Measurements from ENCODE around the gene OR10Z1.

The OR10Z1 gene, protein sequence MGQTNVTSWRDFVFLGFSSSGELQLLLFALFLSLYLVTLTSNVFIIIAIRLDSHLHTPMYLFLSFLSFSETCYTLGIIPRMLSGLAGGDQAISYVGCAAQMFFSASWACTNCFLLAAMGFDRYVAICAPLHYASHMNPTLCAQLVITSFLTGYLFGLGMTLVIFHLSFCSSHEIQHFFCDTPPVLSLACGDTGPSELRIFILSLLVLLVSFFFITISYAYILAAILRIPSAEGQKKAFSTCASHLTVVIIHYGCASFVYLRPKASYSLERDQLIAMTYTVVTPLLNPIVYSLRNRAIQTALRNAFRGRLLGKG

GRCh38 chr1:158604968-158605367 lies at the start of gene OR10Z1:
Gene OR10Z1, plus strand, starts transcription at chr1:158605268. Its CDS starts 1,171 bp downstream, at chr1:158606439.
- no peak within 1 kb of the TSS for H3K27ac ChIP-seq (ENCODE audit: low read length)
- H3K4me1 ChIP-seq (ENCODE audit: insufficient read depth, low read length) = no peaks in the 10 kb centered on the region
- H3K79me2 ChIP-seq (ENCODE audit: insufficient read depth, low read length) = no peaks in the 10 kb centered on the region
- no peaks in the 10 kb centered on the region for H3K36me3 ChIP-seq (ENCODE audit: insufficient read depth, low read length)
- no peaks in the 10 kb centered on the region for H4K20me1 ChIP-seq (ENCODE audit: insufficient read depth, low read length)
- no peak within 1 kb of the TSS for H3K4me2 ChIP-seq (ENCODE audit: insufficient read depth, low read length)
- no peak within 1 kb of the TSS for H2AFZ ChIP-seq (ENCODE audit: low read depth, low read length)
- no peak within 1 kb of the TSS for H3K4me3 ChIP-seq (ENCODE audit: low read depth in 1 of 2, low read length in 2 of 2)
- no peak for DNase-seq
- no peak within 1 kb of the TSS for H3K9ac ChIP-seq (ENCODE audit: low read depth, low read length)
- no peaks in the 10 kb centered on the region for H3K9me3 ChIP-seq (ENCODE audit: insufficient read depth, low read length, severe bottlenecking)
- TF ChIP-seq CTCF (IDR thresholded peaks at IDR 0.05; ENCODE audit: borderline replicate concordance, extremely low read depth, low read length, poor library complexity, severe bottlenecking) = no peak
- TF ChIP-seq EZH2 (IDR thresholded peaks at IDR 0.05; ENCODE audit: borderline replicate concordance, low read depth, low read length, severe bottlenecking) = no peak
- no peak for ATAC-seq (ENCODE audit: insufficient read depth, low read depth)
- peaks cover 9% of the 10 kb centered on the region for H3K27me3 ChIP-seq (ENCODE audit: insufficient read depth, low read length, poor library complexity)

DNA sequence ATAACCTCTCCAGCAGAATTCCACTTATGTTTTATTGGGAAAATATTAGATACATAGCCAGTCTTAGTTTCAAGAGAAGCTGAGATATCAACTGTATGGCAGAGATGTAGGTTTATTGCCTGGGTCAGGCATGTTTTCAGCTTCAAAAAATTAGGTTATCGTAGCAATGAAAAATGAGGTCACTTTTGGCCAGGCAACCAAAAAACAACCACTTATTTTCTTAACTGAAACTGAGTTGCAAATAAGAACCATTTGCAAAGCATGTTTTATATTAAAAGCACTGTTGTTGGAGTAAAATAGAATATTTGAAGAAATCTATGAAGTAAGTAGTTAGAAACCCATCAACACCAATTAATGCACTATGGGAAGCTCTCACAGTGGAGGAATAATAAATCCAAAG lies 45.4 kb upstream of the OR10Z1 start:
- Histone ChIP-seq H2AFZ (ENCODE audit: low read depth, low read length) (no peak overlapping the region), H3K36me3 (ENCODE audit: insufficient read depth, low read length) (no peaks in the 10 kb centered on the region), H3K4me3 (ENCODE audit: low read depth in 1 of 2, low read length in 2 of 2) (no peak overlapping the region), H4K20me1 (ENCODE audit: insufficient read depth, low read length) (no peaks in the 10 kb centered on the region), H3K4me1 (ENCODE audit: insufficient read depth, low read length) (peaks cover 4% of the 10 kb centered on the region), H3K27me3 (ENCODE audit: insufficient read depth, low read length, poor library complexity) (no peaks in the 10 kb centered on the region), H3K9ac (ENCODE audit: low read depth, low read length) (no peak overlapping the region), H3K9me3 (ENCODE audit: insufficient read depth, low read length, severe bottlenecking) (no peaks in the 10 kb centered on the region), H3K27ac (ENCODE audit: low read length) (no peak overlapping the region), H3K79me2 (ENCODE audit: insufficient read depth, low read length) (no peaks in the 10 kb centered on the region), H3K4me2 (ENCODE audit: insufficient read depth, low read length) (no peak overlapping the region)
- ATAC-seq (ENCODE audit: insufficient read depth, low read depth) (no peak), DNase-seq (no peak)
- TF ChIP-seq EZH2 (IDR thresholded peaks at IDR 0.05; ENCODE audit: borderline replicate concordance, low read depth, low read length, severe bottlenecking) = no peak
- no peak for TF ChIP-seq CTCF (IDR thresholded peaks at IDR 0.05; ENCODE audit: borderline replicate concordance, extremely low read depth, low read length, poor library complexity, severe bottlenecking)

- no peaks in the 10 kb centered on the region for H3K36me3 ChIP-seq (ENCODE audit: insufficient read depth, low read length)
- no peaks in the 10 kb centered on the region for H4K20me1 ChIP-seq (ENCODE audit: insufficient read depth, low read length)
- H3K4me2 ChIP-seq (ENCODE audit: insufficient read depth, low read length) = no peak overlapping the region
- ATAC-seq (ENCODE audit: insufficient read depth, low read depth) = no peak
- no peak overlapping the region for H3K4me3 ChIP-seq (ENCODE audit: low read depth in 1 of 2, low read length in 2 of 2)
- H3K79me2 ChIP-seq (ENCODE audit: insufficient read depth, low read length) = no peaks in the 10 kb centered on the region
- H3K4me1 ChIP-seq (ENCODE audit: insufficient read depth, low read length) = peaks cover 6% of the 10 kb centered on the region
- peaks cover 5% of the 10 kb centered on the region for H3K27me3 ChIP-seq (ENCODE audit: insufficient read depth, low read length, poor library complexity)
- no peak overlapping the region for H2AFZ ChIP-seq (ENCODE audit: low read depth, low read length)
- H3K9ac ChIP-seq (ENCODE audit: low read depth, low read length) = no peak overlapping the region
- DNase-seq = no peak
- no peak for TF ChIP-seq CTCF (IDR thresholded peaks at IDR 0.05; ENCODE audit: borderline replicate concordance, extremely low read depth, low read length, poor library complexity, severe bottlenecking)
- no peak for TF ChIP-seq EZH2 (IDR thresholded peaks at IDR 0.05; ENCODE audit: borderline replicate concordance, low read depth, low read length, severe bottlenecking)
- H3K27ac ChIP-seq (ENCODE audit: low read length) = no peak overlapping the region
- H3K9me3 ChIP-seq (ENCODE audit: insufficient read depth, low read length, severe bottlenecking) = no peaks in the 10 kb centered on the region
Measured at GRCh38 chr1:158563853-158564252, 41.2 kb upstream of the OR10Z1 start.

Data from DND-41 (cell line).